Stimulated activated CD4-positive, alpha-beta T cell treated with anti-CD3 and anti-CD28 coated beads, Interleukin-15, amount 100 ng/mL, for 24 hours (primary cell): ENCODE measurements around the gene STK33.

Source experiments
- DNase-seq: peaks from one replicate; pipeline ENCODE4 v3.0.0-alpha.2; 2020

STK33 gene

DNA sequence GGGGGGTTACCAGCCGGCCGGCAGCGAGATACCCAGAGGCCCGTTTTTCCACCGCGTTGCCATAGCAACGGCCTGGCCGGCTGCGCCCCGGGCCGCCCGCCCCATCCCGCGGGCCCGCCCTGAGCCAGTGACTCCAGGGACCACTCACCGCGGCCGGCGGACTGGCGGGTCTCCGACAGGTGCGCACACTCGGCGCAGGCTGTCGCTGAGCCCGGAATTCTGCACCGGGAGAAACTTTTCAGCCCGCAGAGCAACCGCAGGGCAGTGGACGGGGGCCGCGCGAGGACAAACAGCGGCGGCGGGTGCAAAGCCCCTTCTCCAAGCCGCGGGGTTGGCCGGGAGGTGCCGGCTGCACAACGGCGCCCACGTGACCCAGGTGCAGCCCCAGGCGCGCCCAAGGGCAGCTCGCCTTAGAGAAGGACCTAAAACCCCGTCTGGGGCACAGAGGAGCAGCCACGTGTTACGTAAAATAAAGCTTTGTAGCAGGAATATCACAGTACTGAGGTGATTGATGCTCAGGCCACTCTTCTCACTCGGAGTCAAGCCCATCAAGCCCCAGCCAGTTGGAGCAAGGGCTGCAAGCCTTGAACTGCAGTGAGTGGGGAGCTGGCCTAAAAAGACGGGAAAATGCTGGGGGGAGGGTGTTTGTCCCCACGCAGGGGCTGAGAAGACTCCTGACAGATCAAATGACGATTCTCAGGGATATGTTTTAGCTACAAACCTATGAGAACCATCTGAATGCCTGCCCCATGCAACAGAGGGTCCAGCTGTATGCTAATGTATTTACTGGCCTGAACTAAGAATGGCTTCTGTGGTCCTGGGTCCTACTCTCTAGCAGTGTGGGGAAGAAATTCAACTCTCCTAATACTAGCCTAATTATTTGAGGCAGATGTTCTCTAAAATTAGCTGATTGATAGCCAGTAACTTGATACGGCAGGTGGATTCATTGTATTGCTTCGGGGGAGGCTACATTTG is at the start of gene STK33:
TSS of gene STK33 (minus strand) at position 294 of the 975 bp plus-strand sequence. CDS start 119,323 bp downstream, outside the sequence.
- DNase-seq = peak; percentile 62

GRCh38 chr11:8642196-8642841 is 48.3 kb upstream of the STK33 start:
- no peak for DNase-seq

DNA sequence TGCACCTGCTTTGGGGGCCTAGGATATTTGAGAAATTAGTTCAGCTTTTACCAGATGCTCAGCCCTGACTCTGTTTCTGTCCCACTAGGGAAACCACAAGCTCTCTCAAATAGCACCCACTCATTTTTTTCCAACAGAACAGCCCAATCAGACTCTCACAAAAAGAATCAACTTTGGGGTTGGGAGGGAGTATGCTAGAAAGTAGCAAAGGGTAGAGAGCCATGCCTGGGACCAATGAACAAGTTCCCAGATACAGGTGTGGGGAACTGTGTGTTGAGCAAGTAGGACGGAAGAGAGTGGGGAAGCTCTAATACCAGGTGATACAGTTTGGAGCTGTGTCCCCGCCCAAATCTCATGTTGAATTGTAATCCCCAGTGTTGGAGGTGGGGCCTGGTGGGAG is 47.3 kb upstream of the STK33 start:
- no peak for DNase-seq

GRCh38 chr11:8640267-8640906 is 46.4 kb upstream of the STK33 start:
- no peak for DNase-seq

DNA sequence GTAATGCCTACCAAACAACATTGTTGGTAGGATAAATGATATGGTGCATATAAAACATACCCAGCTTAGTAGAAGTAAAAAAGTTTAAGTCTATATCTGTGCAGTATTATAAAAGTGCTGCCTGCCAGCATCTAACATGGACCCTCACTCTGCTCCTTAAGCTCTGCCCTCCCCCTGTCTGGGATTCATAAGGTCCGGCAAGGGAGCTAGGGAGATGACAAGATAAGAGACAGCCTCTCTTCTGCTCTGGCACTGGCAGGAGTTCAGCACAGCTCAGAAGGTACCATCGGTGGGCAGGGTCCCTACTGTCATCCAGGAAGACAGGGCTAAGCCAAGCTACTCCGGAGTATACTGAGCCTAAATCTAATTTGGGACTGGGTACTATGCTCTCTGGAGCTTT is 45.6 kb upstream of the STK33 start:
- no peak for DNase-seq

DNA sequence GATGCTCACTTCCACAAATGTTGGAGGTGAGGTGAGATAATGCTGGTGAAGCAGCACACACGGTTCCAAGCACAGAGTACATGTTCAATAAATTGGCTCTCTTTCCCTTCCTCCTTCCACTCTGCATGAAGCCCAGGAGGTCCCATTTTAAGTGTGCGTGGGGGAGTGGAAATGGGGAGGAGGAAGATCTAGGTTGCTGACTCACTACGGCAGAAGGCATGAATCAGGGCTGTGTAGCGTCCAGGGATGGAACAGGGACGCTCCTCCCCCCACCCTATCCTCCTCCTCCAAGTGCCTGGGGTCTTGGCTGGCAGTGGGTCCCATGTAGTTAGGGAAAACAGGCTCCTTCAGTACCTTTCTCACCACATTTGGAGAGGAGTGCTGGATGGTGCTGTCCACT is 44.3 kb upstream of the STK33 start:
- no peak for DNase-seq

DNA sequence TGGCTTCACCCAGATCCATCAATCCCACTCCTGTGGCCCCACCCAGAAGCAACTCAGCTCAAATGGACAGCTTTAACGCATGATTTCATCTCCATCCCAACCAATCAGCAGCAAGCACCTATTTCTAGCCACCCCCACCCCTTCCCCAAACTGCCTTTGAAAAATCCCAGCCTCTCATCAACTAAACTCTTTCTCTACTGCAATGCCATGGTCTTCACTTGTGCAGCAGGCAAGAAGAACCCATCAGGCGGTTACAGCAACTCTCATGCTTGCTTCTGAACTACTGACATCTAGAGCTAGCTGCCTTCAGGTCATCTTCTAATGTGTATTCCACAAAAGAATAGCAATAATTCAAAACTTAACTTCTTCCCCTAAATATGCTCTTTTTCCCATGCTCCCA is 42.1 kb upstream of the STK33 start:
- DNase-seq = no peak

- DNase-seq = no peak
These were observed 40.5 kb upstream of the STK33 start for GRCh38 chr11:8634498-8634897.

DNA sequence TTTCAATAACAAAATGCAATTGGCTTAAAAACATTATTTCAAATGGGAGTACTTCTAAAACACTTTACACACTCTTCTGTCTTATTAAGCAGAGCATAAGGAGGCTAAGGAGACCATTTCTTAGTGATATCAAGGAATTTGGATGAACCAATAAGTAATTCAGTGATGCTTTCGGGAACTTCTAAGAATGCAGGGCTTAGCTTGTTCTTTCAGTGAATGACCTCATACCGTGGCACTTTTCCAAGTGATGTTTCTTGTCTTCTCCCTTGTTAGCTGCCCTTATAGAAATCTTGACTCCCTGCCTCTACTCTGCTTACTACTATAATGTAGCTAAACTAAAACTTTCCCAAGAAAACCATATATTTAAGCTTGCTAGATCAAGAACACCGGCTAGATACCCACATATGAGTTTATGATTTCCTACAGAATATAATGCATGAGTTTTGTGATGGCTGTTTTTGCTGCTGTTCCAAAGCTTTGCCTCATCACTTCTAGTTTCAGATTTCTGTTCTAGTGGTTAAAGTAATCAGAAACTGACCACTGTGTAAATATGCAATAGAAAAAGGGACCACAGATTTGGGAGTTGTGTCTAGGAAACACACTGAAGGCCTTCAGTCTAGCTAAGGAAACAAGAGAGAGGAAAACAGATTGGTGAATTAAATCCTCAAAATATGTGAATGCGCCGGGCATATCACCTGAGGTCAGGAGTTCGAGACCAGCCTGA is 37.5 kb upstream of the STK33 start:
- DNase-seq = no peak

DNA sequence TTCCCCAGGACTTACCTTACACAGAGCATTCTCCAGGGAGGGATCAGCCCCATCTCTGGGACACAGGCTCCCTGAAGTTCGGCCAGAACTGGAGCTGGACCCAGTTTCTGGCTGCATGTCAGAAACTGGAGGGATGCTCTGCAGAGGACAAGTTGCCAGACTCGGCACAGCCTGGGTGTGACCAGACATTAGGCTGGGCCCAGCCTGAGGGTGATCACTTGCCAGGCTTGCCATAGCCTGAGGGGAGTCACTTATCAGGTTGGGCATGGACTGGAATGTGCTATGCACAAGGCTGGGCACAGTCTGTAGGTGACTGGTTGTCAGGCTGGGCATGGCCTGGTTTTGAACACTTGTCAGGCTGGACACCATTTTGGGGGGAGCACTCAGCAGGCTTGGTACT is 30.7 kb upstream of the STK33 start:
- DNase-seq = no peak

GRCh38 chr11:8621147-8621546 is 27.1 kb upstream of the STK33 start:
- no peak for DNase-seq

DNA sequence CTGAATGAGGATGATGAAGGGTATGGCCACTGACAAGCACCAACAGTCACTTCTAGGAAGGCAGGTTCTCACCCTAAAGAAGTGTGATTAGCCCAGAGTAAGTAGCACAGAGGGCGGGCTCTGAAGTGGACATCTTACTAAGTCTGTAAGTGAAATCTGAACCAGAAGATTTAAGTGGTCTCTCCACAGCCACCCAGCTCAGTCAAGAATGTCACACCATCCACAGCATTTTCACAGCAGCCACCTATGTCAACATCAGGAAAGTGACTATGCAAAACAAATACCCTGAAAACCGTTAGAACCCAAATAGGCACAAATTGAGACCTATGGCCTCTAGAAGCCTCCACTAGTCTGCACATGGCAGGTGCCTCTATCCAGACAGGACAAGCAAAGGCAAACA is 23.0 kb upstream of the STK33 start:
- DNase-seq = no peak

GRCh38 chr11:8615291-8616032 is 21.4 kb upstream of the STK33 start:
- DNase-seq = no peak

DNA sequence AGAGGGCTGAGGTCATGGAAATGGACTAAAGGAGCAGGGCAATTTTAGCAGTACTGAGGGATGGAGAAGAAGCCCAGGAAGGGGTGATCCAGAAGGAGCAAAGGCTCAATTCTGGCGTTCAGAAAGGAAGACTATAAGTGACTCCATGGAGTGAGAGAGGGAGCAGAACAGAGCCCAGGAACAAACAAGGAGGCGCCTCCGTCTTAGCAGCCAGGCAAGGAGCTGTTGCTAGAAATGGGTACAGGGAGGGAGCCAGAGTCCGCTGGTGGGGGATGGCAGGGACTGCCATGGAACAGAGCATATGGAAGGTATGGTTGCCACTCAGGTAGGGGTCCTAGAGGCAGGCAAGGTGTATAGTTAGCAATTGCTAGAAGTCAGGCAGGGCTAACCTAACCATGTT is 20.5 kb upstream of the STK33 start:
- no peak for DNase-seq

- no peak for DNase-seq
These were observed 19.0 kb upstream of the STK33 start for GRCh38 chr11:8613036-8613435.

- no peak for DNase-seq
These were observed 18.5 kb upstream of the STK33 start for GRCh38 chr11:8612522-8612921.

- peak; percentile 39 for DNase-seq
These were observed 16.6 kb upstream of the STK33 start for GRCh38 chr11:8610532-8611116.

DNA sequence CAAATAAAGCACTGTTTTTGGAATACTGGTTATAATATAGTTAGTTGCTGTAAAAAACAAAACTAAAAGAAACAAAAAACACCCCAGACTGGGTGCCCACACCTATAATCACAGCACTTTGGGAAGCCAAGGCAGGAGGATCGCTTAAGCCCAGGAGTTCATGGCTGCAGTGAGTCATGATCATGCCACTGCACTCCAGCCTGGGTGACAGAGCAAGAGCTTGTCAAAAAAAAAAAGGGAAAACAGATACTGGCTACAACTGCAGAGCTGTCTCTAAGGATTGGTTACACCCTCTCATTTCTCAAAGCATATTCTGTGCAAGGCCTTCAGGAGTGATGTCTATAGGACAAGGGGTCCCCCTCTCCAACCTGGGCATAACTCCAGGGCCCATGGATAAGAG is 14.6 kb upstream of the STK33 start:
- DNase-seq = no peak

DNA sequence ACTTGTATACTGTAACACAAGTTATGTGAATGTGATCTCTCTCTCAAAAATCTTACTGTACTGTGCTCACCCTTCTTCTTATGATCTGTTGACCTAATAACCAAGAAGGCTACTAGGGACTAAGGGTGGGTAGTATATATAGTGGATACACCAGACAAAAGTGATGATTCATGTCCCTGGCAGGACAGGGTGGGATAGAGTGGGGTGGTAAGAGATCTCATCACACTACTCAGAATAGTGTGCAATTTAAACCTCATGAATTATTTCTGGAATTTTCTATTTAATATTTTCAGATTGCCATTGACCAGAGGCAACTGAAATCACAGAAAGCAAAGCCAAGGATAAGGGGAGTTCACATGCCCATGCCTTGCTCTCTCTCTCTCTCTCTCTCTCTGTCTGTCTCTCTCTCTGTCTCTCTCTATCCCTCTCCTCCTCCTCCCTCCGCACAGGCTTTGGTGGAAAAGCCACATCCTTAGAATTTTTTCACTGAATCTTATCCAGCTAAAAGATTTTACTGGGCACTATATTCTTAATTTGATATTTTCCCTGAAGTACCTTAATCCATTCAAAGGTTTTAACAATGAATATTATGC is 12.0 kb upstream of the STK33 start:
- DNase-seq = no peak

DNA sequence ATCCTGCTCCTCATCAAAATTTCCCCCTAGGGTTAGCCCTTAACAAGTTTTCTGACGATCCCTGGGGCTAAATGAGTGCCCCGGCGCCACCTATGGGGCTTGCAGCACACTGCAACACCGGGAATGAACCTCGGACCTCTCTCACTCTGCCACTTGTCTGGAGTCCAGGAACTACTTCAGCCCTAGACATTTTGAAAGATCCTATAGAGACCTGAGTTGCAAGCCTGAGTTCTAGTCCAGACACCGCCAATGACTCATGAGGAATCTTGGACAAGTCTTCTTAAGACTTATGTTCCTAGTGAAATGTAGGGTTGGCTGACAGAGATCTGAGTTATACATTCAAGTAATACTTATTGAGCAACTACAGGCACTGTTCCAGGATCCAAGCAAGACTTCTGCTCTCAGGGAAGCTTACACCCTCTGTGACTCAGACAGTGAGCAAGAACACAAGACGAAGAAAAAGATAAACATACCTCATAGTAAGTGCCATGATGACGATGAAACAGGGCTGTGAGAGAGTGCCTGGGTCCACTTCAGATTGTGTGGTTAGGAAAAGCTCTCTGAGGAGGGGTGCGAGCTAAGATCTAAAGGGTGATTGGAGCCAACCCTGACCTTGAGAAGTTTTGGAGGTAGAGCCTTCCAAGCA is 10.2 kb upstream of the STK33 start:
- peak; percentile 54 for DNase-seq

DNA sequence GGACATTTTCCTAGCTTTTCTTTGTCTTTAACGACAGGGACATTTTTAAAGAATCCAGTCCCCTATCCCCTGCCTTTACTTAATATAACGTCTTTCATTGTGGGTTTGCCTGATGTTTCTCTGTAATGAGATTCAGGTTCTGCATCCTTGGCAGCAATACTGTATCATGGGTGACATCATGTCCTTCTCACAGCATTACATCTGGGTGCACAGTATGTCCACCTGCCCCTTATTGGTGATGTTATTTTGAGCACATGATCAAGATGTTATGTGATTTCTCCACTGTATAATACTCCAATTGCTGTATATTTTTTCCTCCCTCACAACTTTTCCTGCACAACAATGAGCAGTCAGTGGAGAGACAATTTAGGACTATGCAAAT is 9.7 kb upstream of the STK33 start:
- no peak for DNase-seq
